Left ventricle myocardium inferior (tissue), 1 donor: ENCODE data around the gene SCO2. TPM values are rescaled to one million over a fixed set of nuclear protein-coding genes. Genes with fewer than 3 reads are reported as not detected.
"Not testable (repeated sequence)": the region's sequence is repeated elsewhere in the genome, so short reads cannot be mapped to it uniquely, and the experiment has no call there.

Experiments used
- DNase-seq: peaks from one replicate; pipeline ENCODE4 v3.0.0-alpha.2; 2020
- H3K27ac ChIP-seq: fragments of 200-600 bp; replicated peaks from 2 replicates; pipeline ENCODE4 v1.8.0; 2021
- H3K27me3 ChIP-seq: fragments of 200-600 bp; 2 replicates; pipeline ENCODE4 v1.8.0; 2021; ENCODE audit warnings: low read depth
- H3K36me3 ChIP-seq: fragments of 200-600 bp; 2 replicates; pipeline ENCODE4 v1.8.0; 2021
- H3K4me1 ChIP-seq: fragments of 200-600 bp; 2 replicates; pipeline ENCODE4 v1.8.0; 2021
- H3K4me3 ChIP-seq: fragments of 200-600 bp; 2 replicates; pipeline ENCODE4 v1.8.0; 2021; ENCODE audit warnings: mild to moderate bottlenecking, moderate library complexity
- H3K9me3 ChIP-seq: fragments of 200-600 bp; replicated peaks from 2 replicates; pipeline ENCODE4 v1.8.0; 2021
- intact Hi-C: fragments of 100-400 bp; cut with micrococcal nuclease; formaldehyde crosslinking; loops from one replicate; pipeline ENCODE4 v1.11.0; 2022
- total RNA-seq: library from RNA; stranded (reverse); fragmentation: NEBNext Ultra II Directional; extraction: Animal tissue kit (Norgen Biotek cat#: 25700); gene quantifications from one replicate; pipeline ENCODE4 v1.2.1, GENCODE V29; 2021
- TF ChIP-seq, protein P1 (sequence below): fragments of 200-600 bp; IDR thresholded peaks from 2 replicates; pipeline ENCODE4 v1.8.0; 2021; ENCODE audit warnings: antibody characterized with exemption, mild to moderate bottlenecking, borderline replicate concordance
- donor health status: DM: no; HTN: yes; CAD: no; lungs with severe emphysema.

SCO2 gene
- total RNA-seq, 1 donor from 2014 or later, result not detected

DNA sequence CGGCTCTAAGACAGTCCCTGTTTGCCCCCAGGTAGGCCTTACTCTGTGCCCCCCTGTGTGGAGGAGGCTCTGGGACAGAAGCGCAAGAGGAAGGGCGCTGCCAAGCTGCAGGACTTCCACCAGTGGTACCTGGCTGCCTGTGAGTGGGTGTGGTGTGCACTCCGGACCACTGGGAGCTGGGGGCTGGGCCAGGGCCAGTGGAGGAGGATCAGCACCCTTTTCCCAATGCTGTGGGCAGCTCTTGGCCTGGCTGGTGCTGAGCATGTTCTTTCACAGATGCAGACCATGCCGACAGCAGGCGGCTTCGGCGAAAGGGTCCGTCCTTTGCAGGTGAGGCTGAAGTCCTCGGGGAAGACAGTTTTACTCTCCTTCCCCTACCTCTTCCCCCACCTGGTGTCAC, 3.7 kb downstream of the SCO2 start:
- peaks cover 32% of the 10 kb centered on the region for H3K4me1 ChIP-seq
- H3K9me3 ChIP-seq, result no peaks in the 10 kb centered on the region
- no peak for DNase-seq
- TF ChIP-seq, protein P1, sequence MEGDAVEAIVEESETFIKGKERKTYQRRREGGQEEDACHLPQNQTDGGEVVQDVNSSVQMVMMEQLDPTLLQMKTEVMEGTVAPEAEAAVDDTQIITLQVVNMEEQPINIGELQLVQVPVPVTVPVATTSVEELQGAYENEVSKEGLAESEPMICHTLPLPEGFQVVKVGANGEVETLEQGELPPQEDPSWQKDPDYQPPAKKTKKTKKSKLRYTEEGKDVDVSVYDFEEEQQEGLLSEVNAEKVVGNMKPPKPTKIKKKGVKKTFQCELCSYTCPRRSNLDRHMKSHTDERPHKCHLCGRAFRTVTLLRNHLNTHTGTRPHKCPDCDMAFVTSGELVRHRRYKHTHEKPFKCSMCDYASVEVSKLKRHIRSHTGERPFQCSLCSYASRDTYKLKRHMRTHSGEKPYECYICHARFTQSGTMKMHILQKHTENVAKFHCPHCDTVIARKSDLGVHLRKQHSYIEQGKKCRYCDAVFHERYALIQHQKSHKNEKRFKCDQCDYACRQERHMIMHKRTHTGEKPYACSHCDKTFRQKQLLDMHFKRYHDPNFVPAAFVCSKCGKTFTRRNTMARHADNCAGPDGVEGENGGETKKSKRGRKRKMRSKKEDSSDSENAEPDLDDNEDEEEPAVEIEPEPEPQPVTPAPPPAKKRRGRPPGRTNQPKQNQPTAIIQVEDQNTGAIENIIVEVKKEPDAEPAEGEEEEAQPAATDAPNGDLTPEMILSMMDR, result no peak
- H3K36me3 ChIP-seq, result peaks cover 72% of the 10 kb centered on the region
- no peak overlapping the region for H3K4me3 ChIP-seq
- intact Hi-C loops, result no loop called here
- H3K27me3 ChIP-seq, result no peaks in the 10 kb centered on the region
- no peak overlapping the region for H3K27ac ChIP-seq

DNA sequence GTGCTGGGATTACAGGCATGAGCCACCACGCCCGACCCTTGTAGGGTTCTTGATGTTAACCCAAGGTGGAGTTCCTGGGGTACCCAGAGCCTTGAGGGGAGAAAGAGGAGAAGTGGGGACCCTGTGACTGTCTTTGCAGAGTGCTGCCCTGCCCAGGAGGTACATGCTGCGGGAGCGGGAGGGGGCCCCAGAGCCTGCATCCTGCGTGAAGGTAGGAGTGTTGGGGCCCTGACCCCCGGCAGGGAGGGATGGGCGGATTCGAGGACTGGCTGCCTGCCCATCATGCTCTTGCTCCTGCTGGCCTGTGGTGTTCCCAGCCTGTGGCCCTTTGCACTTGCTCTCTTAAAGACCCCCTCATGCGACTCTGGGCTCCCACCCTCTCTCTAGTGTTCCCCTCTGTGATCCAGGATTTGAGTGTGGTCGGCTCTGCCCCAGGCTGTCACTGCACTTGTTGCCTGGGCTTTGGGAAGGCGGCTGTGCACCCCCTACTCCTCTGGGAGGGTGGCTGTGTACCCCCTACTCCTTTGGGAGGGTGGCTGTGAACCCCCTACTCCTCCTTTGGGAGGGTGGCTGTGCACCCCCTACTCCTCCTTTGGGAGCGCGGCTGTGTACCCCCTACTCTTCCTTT, 4.5 kb downstream of the SCO2 start:
- TF ChIP-seq, protein P1, result no peak
- Histone ChIP-seq H3K9me3 (no peaks in the 10 kb centered on the region), H3K36me3 (peaks cover 77% of the 10 kb centered on the region), H3K27ac (no peak overlapping the region), H3K4me1 (peaks cover 24% of the 10 kb centered on the region), H3K27me3 (no peaks in the 10 kb centered on the region), H3K4me3 (no peak overlapping the region)
- intact Hi-C loops, result no loop called here
- DNase-seq, result no peak

DNA sequence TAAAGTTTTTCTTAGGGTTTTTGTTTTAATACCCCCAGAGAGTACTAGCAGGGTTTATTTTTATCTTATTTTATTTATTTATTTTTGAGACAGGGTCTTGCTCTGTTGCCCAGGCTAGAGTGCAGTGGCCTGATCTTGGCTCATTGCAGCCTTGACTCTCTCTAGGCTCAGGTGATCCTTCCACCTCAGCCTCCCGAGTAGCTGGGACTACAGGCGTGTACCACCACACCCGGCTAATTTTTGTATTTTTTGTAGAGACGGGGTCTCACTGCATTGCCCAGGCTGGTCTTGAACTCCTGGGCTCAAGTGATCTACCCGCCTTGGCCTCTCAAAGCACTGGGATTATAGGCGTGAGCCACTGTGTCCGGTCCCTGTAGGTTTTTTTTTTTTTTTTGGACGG, 5.2 kb downstream of the SCO2 start:
- H3K27me3 ChIP-seq, H3K4me3 ChIP-seq, H3K9me3 ChIP-seq, intact Hi-C loops, H3K27ac ChIP-seq, DNase-seq: not testable (repeated sequence)
- peaks cover 77% of the 10 kb centered on the region for H3K36me3 ChIP-seq
- peaks cover 19% of the 10 kb centered on the region for H3K4me1 ChIP-seq

DNA sequence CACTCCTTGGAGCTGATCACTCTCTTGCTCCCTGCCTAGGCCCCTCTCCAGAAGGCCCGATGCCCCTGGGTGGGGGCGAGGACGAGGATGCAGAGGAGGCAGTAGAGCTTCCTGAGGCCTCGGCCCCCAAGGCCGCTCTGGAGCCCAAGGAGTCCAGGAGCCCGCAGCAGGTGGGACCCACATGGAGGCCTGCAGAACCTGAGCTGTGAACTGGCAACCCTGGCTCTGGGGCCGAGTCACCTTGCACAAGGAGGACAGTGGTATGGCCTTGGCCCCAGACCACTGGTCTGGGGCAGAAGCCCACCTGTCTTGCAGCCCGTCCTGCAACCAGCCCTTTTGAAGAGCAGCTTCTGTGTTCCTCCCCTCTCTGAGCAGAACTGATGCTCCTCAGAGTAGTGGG, 6.2 kb downstream of the SCO2 start:
- H3K9me3 ChIP-seq, result no peaks in the 10 kb centered on the region
- peaks cover 9% of the 10 kb centered on the region for H3K4me1 ChIP-seq
- DNase-seq, result no peak
- H3K4me3 ChIP-seq, result no peak overlapping the region
- TF ChIP-seq, protein P1, result no peak
- intact Hi-C loops, result no loop called here
- no peak overlapping the region for H3K27ac ChIP-seq
- H3K27me3 ChIP-seq, result no peaks in the 10 kb centered on the region
- peaks cover 77% of the 10 kb centered on the region for H3K36me3 ChIP-seq

DNA sequence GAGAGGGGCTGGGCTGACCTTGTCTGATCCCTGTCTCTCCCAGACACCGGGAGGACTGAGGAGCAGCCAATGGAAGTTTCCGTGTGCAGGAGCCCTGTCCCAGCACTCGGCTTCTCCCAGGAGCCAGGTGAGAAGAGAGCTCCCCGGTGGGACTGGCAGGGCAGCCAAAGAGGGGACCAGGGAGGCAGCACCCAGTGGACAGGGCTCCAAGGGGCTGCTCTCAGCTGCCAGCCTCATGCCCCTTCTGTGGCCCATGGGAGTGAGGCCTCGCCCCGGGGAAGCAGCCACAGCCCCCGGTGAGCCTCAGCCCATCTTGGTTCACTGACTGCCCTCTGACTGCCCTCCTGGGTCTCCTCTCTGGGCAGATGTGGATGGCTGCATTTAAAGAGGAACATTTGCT, 6.8 kb downstream of the SCO2 start:
- peaks cover 3% of the 10 kb centered on the region for H3K4me1 ChIP-seq
- no peaks in the 10 kb centered on the region for H3K9me3 ChIP-seq
- intact Hi-C loops, result no loop called here
- no peak overlapping the region for H3K27ac ChIP-seq
- no peaks in the 10 kb centered on the region for H3K27me3 ChIP-seq
- TF ChIP-seq, protein P1, result no peak
- no peak overlapping the region for H3K4me3 ChIP-seq
- peaks cover 72% of the 10 kb centered on the region for H3K36me3 ChIP-seq
- no peak for DNase-seq

DNA sequence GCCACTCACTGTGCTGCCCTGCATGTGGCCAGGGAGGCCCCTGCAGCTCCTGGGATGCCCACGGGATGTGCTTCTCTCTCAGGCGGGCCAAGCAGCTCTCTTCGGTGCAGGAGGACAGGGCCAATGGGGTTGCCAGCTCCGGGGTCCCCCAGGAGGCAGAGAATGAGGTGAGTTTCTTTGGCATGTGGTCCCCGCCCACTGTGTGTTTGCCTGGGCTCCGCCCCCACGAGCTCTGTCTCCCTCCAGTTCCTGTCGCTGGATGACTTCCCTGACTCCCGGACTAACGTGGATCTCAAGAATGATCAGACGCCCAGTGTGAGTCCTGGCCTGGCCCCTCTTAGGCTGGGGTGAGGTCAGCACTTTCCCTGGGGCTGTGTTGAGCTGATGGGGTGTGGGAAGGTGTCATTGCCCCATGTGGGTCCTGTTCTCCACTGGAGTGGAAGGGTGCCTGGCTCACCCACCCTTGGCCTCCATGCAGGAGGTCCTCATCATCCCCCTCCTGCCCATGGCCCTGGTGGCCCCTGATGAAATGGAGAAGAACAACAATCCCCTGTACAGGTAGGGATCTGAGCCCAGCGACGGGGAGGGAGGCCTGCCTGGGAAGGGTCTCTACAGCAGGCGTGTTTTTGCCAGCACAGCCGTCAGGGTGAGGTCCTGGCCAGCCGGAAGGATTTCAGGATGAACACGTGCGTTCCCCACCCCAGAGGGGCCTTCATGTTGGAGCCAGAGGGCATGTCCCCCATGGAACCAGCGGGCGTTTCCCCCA, 7.7 kb downstream of the SCO2 start:
- Histone ChIP-seq H3K4me1 (no peaks in the 10 kb centered on the region), H3K27ac (no peak overlapping the region), H3K9me3 (no peaks in the 10 kb centered on the region), H3K4me3 (no peak overlapping the region), H3K36me3 (peaks cover 63% of the 10 kb centered on the region), H3K27me3 (no peaks in the 10 kb centered on the region)
- TF ChIP-seq, protein P1, result no peak
- no peak for DNase-seq
- intact Hi-C loops, result no loop called here
